Endothelial cell of umbilical vein (primary cell): ENCODE measurements around the gene POU6F2.

Source experiments
- CTCF ChIP-seq, 2 donors: IDR thresholded peaks; 1 replicate in 1 of 2; 2 replicates in 1 of 2; pipeline ENCODE4 v1.5.1; 2011; ENCODE audit warnings: low read length in 2 of 2, mild to moderate bottlenecking in 2 of 2, moderate library complexity in 2 of 2, control low read depth in 1 of 2, inconsistent platforms in 1 of 2, low read depth in 1 of 2; ENCODE audit not compliant: insufficient read depth in 1 of 2; ENCODE audit errors: extremely low read depth in 1 of 2
- EZH2 ChIP-seq: IDR thresholded peaks from 2 replicates; pipeline ENCODE4 v1.6.1; 2012; ENCODE audit warnings: borderline replicate concordance, low read depth, mild to moderate bottlenecking, moderate library complexity, low read length, inconsistent platforms; ENCODE audit not compliant: severe bottlenecking
- MAX ChIP-seq: IDR thresholded peaks from 2 replicates; pipeline ENCODE4 v1.6.1; 2011; ENCODE audit not compliant: insufficient read depth, insufficient read length
- MYC ChIP-seq: IDR thresholded peaks from one replicate; pipeline ENCODE4 v1.6.1; 2011; ENCODE audit warnings: mild to moderate bottlenecking, low read depth, low read length
- POLR2A ChIP-seq: IDR thresholded peaks from 2 replicates; pipeline ENCODE4 v1.6.1; 2012; ENCODE audit warnings: low read depth, mild to moderate bottlenecking, control low read depth, low read length
- POLR2AphosphoS5 ChIP-seq: IDR thresholded peaks from 2 replicates; pipeline ENCODE4 v1.6.1; 2012; ENCODE audit warnings: low read depth, mild to moderate bottlenecking, control low read depth, low read length, moderate library complexity; ENCODE audit not compliant: insufficient read depth

GRCh38 chr7:39271402-39271801 lies 293.7 kb downstream of the POU6F2 start:
- TF ChIP-seq CTCF (IDR thresholded peaks at IDR 0.05; ENCODE audit: extremely low read depth in 1 of 2, insufficient read depth in 1 of 2, low read depth in 1 of 2, low read length in 2 of 2) (no peak), POLR2A (no peak), MAX (no peak), EZH2 (no peak), POLR2AphosphoS5 (no peak), MYC (no peak)
